WTC11 (cell line): ENCODE data around the gene STAG1. TPM values are rescaled to one million over a fixed set of nuclear protein-coding genes. Genes with fewer than 3 reads are reported as not detected.

ENCODE experiments used
- ATAC-seq: fragments of 200-7000 bp; cut with Tn5 transposase; 2 replicates; pipeline ENCODE4 v1.10.0; 2021; ENCODE audit warnings: mild to moderate bottlenecking, moderate library complexity
- CTCF ChIA-PET: fragments of 300-600 bp; sonication (Branson Sonifier 250); formaldehyde crosslinking; loops from one replicate; lab custom pipeline; 2021; ENCODE audit warnings: antibody characterized with exemption; lab: Charles Lee
- POLR2A ChIA-PET: fragments of 350-600 bp; sonication (Branson Sonifier 250); formaldehyde crosslinking; loops from one replicate; lab custom pipeline; 2021; ENCODE audit warnings: antibody characterized with exemption; lab: Charles Lee
- DNase-seq: peaks from one replicate; pipeline ENCODE4 v3.0.0; 2021; ENCODE audit warnings: low spot score
- H3K27ac Mint-ChIP-seq: 2 replicates; pipeline ENCODE4 v1.8.0; 2021; ENCODE audit warnings: mixed read lengths
- H3K27me3 Mint-ChIP-seq: 2 replicates; pipeline ENCODE4 v1.8.0; 2021; ENCODE audit warnings: low read depth, mild to moderate bottlenecking, moderate library complexity, mixed read lengths
- H3K36me3 Mint-ChIP-seq: 2 replicates; pipeline ENCODE4 v1.8.0; 2021; ENCODE audit warnings: mixed read lengths
- H3K4me1 Mint-ChIP-seq: 2 replicates; pipeline ENCODE4 v1.8.0; 2022; ENCODE audit warnings: mixed read lengths
- H3K4me3 Mint-ChIP-seq: 2 replicates; pipeline ENCODE4 v1.8.0; 2021; ENCODE audit warnings: mild to moderate bottlenecking, moderate library complexity, mixed read lengths
- H3K9me3 Mint-ChIP-seq: 2 replicates; pipeline ENCODE4 v1.8.0; 2021; ENCODE audit warnings: mixed read lengths
- CREB1 ChIP-seq: sonication (generic); formaldehyde crosslinking; IDR thresholded peaks from 2 replicates; pipeline ENCODE4 v1.8.0; 2023; ENCODE audit warnings: mild to moderate bottlenecking, missing genetic modification reagents
- E2F5 ChIP-seq: sonication (generic); formaldehyde crosslinking; IDR thresholded peaks from 2 replicates; pipeline ENCODE4 v1.8.1; 2022; ENCODE audit warnings: mild to moderate bottlenecking, moderate library complexity, missing genetic modification reagents
- EMX1 ChIP-seq: fragments of 250-450 bp; sonication (Bioruptor Pico); IDR thresholded peaks from 2 replicates; pipeline ENCODE4 v1.8.0; 2021; ENCODE audit warnings: mild to moderate bottlenecking
- ETV6 ChIP-seq: sonication (generic); formaldehyde crosslinking; IDR thresholded peaks from 2 replicates; pipeline ENCODE4 v1.8.1; 2022; ENCODE audit warnings: mild to moderate bottlenecking, missing genetic modification reagents
- GABPB1 ChIP-seq: sonication (generic); formaldehyde crosslinking; IDR thresholded peaks from 2 replicates; pipeline ENCODE4 v1.8.1; 2023; ENCODE audit warnings: mild to moderate bottlenecking, missing genetic modification reagents
- JAZF1 ChIP-seq: fragments of 250-450 bp; sonication (Bioruptor Pico); IDR thresholded peaks from 2 replicates; pipeline ENCODE4 v1.9.0; 2021; ENCODE audit warnings: moderate library complexity, mild to moderate bottlenecking, inconsistent platforms
- KAT7 ChIP-seq: sonication (generic); formaldehyde crosslinking; IDR thresholded peaks from 2 replicates; pipeline ENCODE4 v1.8.1; 2023; ENCODE audit warnings: missing genetic modification reagents, mild to moderate bottlenecking, borderline replicate concordance
- NR2C2 ChIP-seq: sonication (generic); formaldehyde crosslinking; IDR thresholded peaks from 2 replicates; pipeline ENCODE4 v1.8.0; 2022; ENCODE audit warnings: mild to moderate bottlenecking, missing genetic modification reagents
- OVOL2 ChIP-seq: fragments of 250-450 bp; sonication (Bioruptor Pico); IDR thresholded peaks from 2 replicates; pipeline ENCODE4 v1.9.0; 2021; ENCODE audit warnings: mild to moderate bottlenecking, borderline replicate concordance
- SMAD3 ChIP-seq: sonication (generic); formaldehyde crosslinking; IDR thresholded peaks from 2 replicates; pipeline ENCODE4 v1.8.0; 2022; ENCODE audit warnings: missing genetic modification reagents, mild to moderate bottlenecking, borderline replicate concordance
- SOX15 ChIP-seq: fragments of 250-450 bp; sonication (Bioruptor Pico); IDR thresholded peaks from 2 replicates; pipeline ENCODE4 v1.9.0; 2021; ENCODE audit warnings: mild to moderate bottlenecking
- TP53 ChIP-seq: sonication (generic); formaldehyde crosslinking; IDR thresholded peaks from 2 replicates; pipeline ENCODE4 v1.8.1; 2023; ENCODE audit warnings: mild to moderate bottlenecking, missing genetic modification reagents
- ZBTB21 ChIP-seq: sonication (generic); formaldehyde crosslinking; IDR thresholded peaks from 2 replicates; pipeline ENCODE4 v1.8.1; 2023; ENCODE audit warnings: mild to moderate bottlenecking, missing genetic modification reagents, borderline replicate concordance
- ZNF121 ChIP-seq: sonication (generic); formaldehyde crosslinking; IDR thresholded peaks from 2 replicates; pipeline ENCODE4 v1.8.0; 2023; ENCODE audit warnings: missing genetic modification reagents
- ZNF317 ChIP-seq: sonication (generic); formaldehyde crosslinking; IDR thresholded peaks from 2 replicates; pipeline ENCODE4 v1.8.1; 2023; ENCODE audit warnings: low read depth, mild to moderate bottlenecking, moderate library complexity, missing genetic modification reagents, borderline replicate concordance
- total RNA-seq: library from RNA; stranded (reverse); gene quantifications from 3 replicates; pipeline ENCODE4 v1.2.3, GENCODE V29; 2021
- TF ChIP-seq, protein P1 (sequence below): fragments of 250-450 bp; sonication (Bioruptor Pico); IDR thresholded peaks from 2 replicates; pipeline ENCODE4 v1.9.0; 2021; ENCODE audit warnings: mild to moderate bottlenecking
- TF ChIP-seq, protein P2 (sequence below): sonication (generic); formaldehyde crosslinking; IDR thresholded peaks from 2 replicates; pipeline ENCODE4 v1.8.1; 2023; ENCODE audit warnings: mild to moderate bottlenecking, missing genetic modification reagents
- TF ChIP-seq, protein P3 (sequence below): sonication (generic); formaldehyde crosslinking; IDR thresholded peaks from 2 replicates; pipeline ENCODE4 v1.8.0; 2022; ENCODE audit warnings: mild to moderate bottlenecking, missing genetic modification reagents
- TF ChIP-seq, protein P4 (sequence below): sonication (generic); formaldehyde crosslinking; conservative IDR thresholded peaks from 2 replicates; pipeline ENCODE4 v1.8.1; 2023; ENCODE audit warnings: mild to moderate bottlenecking, low read depth, missing genetic modification reagents, moderate library complexity
- TF ChIP-seq, protein P5 (sequence below): fragments of 200-600 bp; IDR thresholded peaks from 2 replicates; pipeline ENCODE4 v1.8.0; 2022; ENCODE audit warnings: antibody characterized with exemption

STAG1 gene
- total RNA-seq, 1 experiment from 2014 or later = 20.7 TPM

DNA sequence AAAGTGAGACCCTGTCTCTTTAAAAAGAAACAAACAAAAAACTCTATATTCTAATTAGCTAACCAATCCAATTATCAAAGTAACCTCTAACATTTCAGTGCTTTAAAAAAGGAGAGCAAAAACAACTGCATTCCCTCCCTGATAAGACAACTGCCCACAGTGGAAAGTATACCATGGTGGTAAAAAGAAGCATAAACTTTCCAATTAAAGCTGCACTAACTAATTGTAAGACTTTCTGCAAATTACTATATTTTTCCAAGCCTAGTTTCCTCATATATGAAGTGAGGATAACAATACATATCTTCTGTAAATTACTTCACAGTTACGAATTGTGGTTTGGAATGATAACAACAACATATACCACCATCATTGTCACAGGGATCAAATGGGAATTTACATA lies 35.5 kb downstream of the STAG1 start:
- ATAC-seq (no peak), DNase-seq (no peak)
- Mint-ChIP-seq H3K9me3 (no peaks in the 10 kb centered on the region), H3K27me3 (no peaks in the 10 kb centered on the region), H3K4me3 (no peak overlapping the region), H3K4me1 (peaks cover 4% of the 10 kb centered on the region; the same call in 1 of the 2 replicates), H3K36me3 (no peaks in the 10 kb centered on the region), H3K27ac (no peak overlapping the region)
- TF ChIP-seq ZNF317 (CRISPR knock-in tag) (no peak), SMAD3 (CRISPR knock-in tag) (no peak), ZNF121 (CRISPR knock-in tag) (no peak), E2F5 (CRISPR knock-in tag) (no peak), ETV6 (no peak), EMX1 (no peak), NR2C2 (CRISPR knock-in tag) (no peak), OVOL2 (CRISPR knock-in tag) (no peak), SOX15 (CRISPR knock-in tag) (no peak), CREB1 (CRISPR knock-in tag) (no peak), TP53 (CRISPR knock-in tag) (no peak), KAT7 (CRISPR knock-in tag) (no peak), JAZF1 (no peak), ZBTB21 (CRISPR knock-in tag) (no peak), GABPB1 (CRISPR knock-in tag) (no peak)
- TF ChIP-seq, protein P1, sequence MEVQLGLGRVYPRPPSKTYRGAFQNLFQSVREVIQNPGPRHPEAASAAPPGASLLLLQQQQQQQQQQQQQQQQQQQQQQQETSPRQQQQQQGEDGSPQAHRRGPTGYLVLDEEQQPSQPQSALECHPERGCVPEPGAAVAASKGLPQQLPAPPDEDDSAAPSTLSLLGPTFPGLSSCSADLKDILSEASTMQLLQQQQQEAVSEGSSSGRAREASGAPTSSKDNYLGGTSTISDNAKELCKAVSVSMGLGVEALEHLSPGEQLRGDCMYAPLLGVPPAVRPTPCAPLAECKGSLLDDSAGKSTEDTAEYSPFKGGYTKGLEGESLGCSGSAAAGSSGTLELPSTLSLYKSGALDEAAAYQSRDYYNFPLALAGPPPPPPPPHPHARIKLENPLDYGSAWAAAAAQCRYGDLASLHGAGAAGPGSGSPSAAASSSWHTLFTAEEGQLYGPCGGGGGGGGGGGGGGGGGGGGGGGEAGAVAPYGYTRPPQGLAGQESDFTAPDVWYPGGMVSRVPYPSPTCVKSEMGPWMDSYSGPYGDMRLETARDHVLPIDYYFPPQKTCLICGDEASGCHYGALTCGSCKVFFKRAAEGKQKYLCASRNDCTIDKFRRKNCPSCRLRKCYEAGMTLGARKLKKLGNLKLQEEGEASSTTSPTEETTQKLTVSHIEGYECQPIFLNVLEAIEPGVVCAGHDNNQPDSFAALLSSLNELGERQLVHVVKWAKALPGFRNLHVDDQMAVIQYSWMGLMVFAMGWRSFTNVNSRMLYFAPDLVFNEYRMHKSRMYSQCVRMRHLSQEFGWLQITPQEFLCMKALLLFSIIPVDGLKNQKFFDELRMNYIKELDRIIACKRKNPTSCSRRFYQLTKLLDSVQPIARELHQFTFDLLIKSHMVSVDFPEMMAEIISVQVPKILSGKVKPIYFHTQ (CRISPR knock-in tag) = no peak
- TF ChIP-seq, protein P2, sequence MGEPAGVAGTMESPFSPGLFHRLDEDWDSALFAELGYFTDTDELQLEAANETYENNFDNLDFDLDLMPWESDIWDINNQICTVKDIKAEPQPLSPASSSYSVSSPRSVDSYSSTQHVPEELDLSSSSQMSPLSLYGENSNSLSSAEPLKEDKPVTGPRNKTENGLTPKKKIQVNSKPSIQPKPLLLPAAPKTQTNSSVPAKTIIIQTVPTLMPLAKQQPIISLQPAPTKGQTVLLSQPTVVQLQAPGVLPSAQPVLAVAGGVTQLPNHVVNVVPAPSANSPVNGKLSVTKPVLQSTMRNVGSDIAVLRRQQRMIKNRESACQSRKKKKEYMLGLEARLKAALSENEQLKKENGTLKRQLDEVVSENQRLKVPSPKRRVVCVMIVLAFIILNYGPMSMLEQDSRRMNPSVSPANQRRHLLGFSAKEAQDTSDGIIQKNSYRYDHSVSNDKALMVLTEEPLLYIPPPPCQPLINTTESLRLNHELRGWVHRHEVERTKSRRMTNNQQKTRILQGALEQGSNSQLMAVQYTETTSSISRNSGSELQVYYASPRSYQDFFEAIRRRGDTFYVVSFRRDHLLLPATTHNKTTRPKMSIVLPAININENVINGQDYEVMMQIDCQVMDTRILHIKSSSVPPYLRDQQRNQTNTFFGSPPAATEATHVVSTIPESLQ (CRISPR knock-in tag) = no peak
- TF ChIP-seq, protein P3, sequence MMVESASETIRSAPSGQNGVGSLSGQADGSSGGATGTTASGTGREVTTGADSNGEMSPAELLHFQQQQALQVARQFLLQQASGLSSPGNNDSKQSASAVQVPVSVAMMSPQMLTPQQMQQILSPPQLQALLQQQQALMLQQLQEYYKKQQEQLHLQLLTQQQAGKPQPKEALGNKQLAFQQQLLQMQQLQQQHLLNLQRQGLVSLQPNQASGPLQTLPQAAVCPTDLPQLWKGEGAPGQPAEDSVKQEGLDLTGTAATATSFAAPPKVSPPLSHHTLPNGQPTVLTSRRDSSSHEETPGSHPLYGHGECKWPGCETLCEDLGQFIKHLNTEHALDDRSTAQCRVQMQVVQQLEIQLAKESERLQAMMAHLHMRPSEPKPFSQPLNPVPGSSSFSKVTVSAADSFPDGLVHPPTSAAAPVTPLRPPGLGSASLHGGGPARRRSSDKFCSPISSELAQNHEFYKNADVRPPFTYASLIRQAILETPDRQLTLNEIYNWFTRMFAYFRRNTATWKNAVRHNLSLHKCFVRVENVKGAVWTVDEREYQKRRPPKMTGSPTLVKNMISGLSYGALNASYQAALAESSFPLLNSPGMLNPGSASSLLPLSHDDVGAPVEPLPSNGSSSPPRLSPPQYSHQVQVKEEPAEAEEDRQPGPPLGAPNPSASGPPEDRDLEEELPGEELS = no peak
- TF ChIP-seq, protein P4, sequence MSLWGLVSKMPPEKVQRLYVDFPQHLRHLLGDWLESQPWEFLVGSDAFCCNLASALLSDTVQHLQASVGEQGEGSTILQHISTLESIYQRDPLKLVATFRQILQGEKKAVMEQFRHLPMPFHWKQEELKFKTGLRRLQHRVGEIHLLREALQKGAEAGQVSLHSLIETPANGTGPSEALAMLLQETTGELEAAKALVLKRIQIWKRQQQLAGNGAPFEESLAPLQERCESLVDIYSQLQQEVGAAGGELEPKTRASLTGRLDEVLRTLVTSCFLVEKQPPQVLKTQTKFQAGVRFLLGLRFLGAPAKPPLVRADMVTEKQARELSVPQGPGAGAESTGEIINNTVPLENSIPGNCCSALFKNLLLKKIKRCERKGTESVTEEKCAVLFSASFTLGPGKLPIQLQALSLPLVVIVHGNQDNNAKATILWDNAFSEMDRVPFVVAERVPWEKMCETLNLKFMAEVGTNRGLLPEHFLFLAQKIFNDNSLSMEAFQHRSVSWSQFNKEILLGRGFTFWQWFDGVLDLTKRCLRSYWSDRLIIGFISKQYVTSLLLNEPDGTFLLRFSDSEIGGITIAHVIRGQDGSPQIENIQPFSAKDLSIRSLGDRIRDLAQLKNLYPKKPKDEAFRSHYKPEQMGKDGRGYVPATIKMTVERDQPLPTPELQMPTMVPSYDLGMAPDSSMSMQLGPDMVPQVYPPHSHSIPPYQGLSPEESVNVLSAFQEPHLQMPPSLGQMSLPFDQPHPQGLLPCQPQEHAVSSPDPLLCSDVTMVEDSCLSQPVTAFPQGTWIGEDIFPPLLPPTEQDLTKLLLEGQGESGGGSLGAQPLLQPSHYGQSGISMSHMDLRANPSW (CRISPR knock-in tag) = no peak
- TF ChIP-seq, protein P5, sequence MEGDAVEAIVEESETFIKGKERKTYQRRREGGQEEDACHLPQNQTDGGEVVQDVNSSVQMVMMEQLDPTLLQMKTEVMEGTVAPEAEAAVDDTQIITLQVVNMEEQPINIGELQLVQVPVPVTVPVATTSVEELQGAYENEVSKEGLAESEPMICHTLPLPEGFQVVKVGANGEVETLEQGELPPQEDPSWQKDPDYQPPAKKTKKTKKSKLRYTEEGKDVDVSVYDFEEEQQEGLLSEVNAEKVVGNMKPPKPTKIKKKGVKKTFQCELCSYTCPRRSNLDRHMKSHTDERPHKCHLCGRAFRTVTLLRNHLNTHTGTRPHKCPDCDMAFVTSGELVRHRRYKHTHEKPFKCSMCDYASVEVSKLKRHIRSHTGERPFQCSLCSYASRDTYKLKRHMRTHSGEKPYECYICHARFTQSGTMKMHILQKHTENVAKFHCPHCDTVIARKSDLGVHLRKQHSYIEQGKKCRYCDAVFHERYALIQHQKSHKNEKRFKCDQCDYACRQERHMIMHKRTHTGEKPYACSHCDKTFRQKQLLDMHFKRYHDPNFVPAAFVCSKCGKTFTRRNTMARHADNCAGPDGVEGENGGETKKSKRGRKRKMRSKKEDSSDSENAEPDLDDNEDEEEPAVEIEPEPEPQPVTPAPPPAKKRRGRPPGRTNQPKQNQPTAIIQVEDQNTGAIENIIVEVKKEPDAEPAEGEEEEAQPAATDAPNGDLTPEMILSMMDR = no peak
- ChIA-PET POLR2A (no interaction called here), CTCF (no interaction called here)
